ENCODE measurements around the gene NFKBIZ.
"Not testable (repeated sequence)": the region's sequence is repeated elsewhere in the genome, so short reads cannot be mapped to it uniquely, and the experiment has no call there.

DNA sequence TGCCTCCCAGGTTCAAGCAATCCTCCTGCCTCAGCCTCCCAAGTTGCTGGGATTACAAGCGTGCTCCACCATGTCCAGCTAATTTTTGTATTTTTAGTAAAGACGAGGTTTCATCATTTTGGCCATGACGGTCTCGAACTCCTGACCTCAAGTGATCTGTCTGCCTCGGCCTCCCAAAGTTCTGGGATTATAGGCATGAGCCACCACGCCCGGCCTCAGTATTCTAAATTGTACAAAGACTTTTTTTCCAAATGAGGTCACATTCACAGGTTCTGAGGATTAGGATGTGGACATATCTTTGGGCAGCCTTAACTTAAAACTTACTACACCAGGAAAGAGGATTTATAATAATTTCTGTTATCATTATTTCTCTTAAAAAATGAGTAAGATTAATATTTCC is 15.6 kb downstream of the NFKBIZ start:
- TF ChIP-seq EZH2 (IDR thresholded peaks at IDR 0.05); POLR2AphosphoS5 (IDR thresholded peaks at IDR 0.05; ENCODE audit: borderline replicate concordance, low read depth, low read length): not testable (repeated sequence)
